ENCODE results near the gene ARL5A.

DNA sequence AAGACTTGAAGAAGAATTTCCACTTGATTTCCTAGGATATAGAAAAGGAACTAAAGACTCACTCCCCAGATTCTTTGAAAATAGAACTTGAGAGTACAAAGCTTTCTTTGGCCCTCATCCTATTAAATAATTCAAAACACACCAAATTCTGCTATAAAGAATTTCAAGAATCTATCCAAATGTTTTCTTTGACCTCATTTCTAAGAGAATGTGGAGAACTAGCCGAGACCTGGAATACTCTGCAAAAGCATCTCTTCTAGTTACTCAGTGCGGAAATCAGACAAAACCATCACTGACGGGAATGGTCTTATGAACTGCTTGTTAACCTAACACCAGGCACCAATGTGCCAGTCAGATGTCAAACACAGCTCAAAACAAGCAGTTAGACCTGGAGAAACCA is 44.2 kb upstream of the ARL5A start:
- no peak for TF ChIP-seq POLR2A (IDR thresholded peaks at IDR 0.05)
- TF ChIP-seq, protein P1, sequence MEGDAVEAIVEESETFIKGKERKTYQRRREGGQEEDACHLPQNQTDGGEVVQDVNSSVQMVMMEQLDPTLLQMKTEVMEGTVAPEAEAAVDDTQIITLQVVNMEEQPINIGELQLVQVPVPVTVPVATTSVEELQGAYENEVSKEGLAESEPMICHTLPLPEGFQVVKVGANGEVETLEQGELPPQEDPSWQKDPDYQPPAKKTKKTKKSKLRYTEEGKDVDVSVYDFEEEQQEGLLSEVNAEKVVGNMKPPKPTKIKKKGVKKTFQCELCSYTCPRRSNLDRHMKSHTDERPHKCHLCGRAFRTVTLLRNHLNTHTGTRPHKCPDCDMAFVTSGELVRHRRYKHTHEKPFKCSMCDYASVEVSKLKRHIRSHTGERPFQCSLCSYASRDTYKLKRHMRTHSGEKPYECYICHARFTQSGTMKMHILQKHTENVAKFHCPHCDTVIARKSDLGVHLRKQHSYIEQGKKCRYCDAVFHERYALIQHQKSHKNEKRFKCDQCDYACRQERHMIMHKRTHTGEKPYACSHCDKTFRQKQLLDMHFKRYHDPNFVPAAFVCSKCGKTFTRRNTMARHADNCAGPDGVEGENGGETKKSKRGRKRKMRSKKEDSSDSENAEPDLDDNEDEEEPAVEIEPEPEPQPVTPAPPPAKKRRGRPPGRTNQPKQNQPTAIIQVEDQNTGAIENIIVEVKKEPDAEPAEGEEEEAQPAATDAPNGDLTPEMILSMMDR (IDR thresholded peaks at IDR 0.05): no peak

Measured in adrenal gland (tissue), 5 donors.